Fibroblast of pulmonary artery (primary cell): Measurements from ENCODE around the gene TEX29.

Experiments used
- DNase-seq: peaks from one replicate; pipeline ENCODE4 v3.0.0-alpha.2; 2010; ENCODE audit warnings: low read depth
- H3K4me3 ChIP-seq: replicated peaks from 2 replicates; pipeline ENCODE4 v1.5.1; 2011; ENCODE audit warnings: low read depth, mild to moderate bottlenecking, control low read depth, low read length, moderate library complexity
- CTCF ChIP-seq: IDR thresholded peaks from 2 replicates; pipeline ENCODE4 v1.5.1; 2011; ENCODE audit warnings: mild to moderate bottlenecking, control low read depth, low read length, inconsistent platforms; ENCODE audit errors: missing control alignments

Gene TEX29

GRCh38 chr13:111346101-111346680, 25.7 kb downstream of the TEX29 start:
- no peak overlapping the region for H3K4me3 ChIP-seq
- no peak for TF ChIP-seq CTCF
- DNase-seq = no peak

- DNase-seq = no peak
- TF ChIP-seq CTCF = no peak
These were observed 27.0 kb downstream of the TEX29 start for GRCh38 chr13:111347438-111347837.

GRCh38 chr13:111353508-111353907, 33.1 kb downstream of the TEX29 start:
- TF ChIP-seq CTCF = no peak
- no peak for DNase-seq
- H3K4me3 ChIP-seq = no peak overlapping the region

More at GRCh38 chr13:111347438-111347837, 27.0 kb downstream of the TEX29 start:
- H3K4me3 ChIP-seq = no peak overlapping the region

- TF ChIP-seq CTCF = no peak
- DNase-seq = no peak
- no peak overlapping the region for H3K4me3 ChIP-seq
These were observed 34.3 kb downstream of the TEX29 start for GRCh38 chr13:111354789-111355188.

GRCh38 chr13:111356795-111357194, 36.4 kb downstream of the TEX29 start:
- no peak for TF ChIP-seq CTCF
- H3K4me3 ChIP-seq = no peak overlapping the region
- DNase-seq = no peak

- no peak for TF ChIP-seq CTCF
- no peak overlapping the region for H3K4me3 ChIP-seq
- DNase-seq = no peak
These were observed 38.9 kb downstream of the TEX29 start for GRCh38 chr13:111359237-111359915.

- TF ChIP-seq CTCF = no peak
- DNase-seq = no peak
- no peak overlapping the region for H3K4me3 ChIP-seq
These were observed 39.5 kb downstream of the TEX29 start for GRCh38 chr13:111359930-111360329.
